ENCODE data around the gene SLC5A8. TPM values are rescaled to one million over a fixed set of nuclear protein-coding genes. Genes with fewer than 3 reads are reported as not detected.

SLC5A8 gene
- total RNA-seq, 1 donor from 2014 or later, result not detected

GRCh38 chr12:101221301-101221700 lies 11.3 kb upstream of the SLC5A8 start:
- no peaks in the 10 kb centered on the region for H3K27me3 ChIP-seq (ENCODE audit: control insufficient read depth, insufficient read depth, low read length)
- DNase-seq (ENCODE audit: low read depth), result no peak

GRCh38 chr12:101216810-101217209 lies 6.8 kb upstream of the SLC5A8 start:
- H3K4me3 ChIP-seq (ENCODE audit: low read depth, low read length), result no peak overlapping the region
- no peak for TF ChIP-seq CTCF (IDR thresholded peaks at IDR 0.05; ENCODE audit: insufficient read depth, low read length, poor library complexity, severe bottlenecking)
- DNase-seq (ENCODE audit: low read depth), result no peak
- no peaks in the 10 kb centered on the region for H3K36me3 ChIP-seq (ENCODE audit: control insufficient read depth, insufficient read depth, low read length)
- no peaks in the 10 kb centered on the region for H3K27me3 ChIP-seq (ENCODE audit: control insufficient read depth, insufficient read depth, low read length)

More at GRCh38 chr12:101221301-101221700, 11.3 kb upstream of the SLC5A8 start:
- Histone ChIP-seq H3K36me3 (ENCODE audit: control insufficient read depth, insufficient read depth, low read length) (no peaks in the 10 kb centered on the region), H3K4me3 (ENCODE audit: low read depth, low read length) (no peak overlapping the region)
- TF ChIP-seq CTCF (IDR thresholded peaks at IDR 0.05; ENCODE audit: insufficient read depth, low read length, poor library complexity, severe bottlenecking), result no peak

- no peak for DNase-seq (ENCODE audit: low read depth)
- H3K27me3 ChIP-seq (ENCODE audit: control insufficient read depth, insufficient read depth, low read length), result peaks cover 14% of the 10 kb centered on the region
- no peak for TF ChIP-seq CTCF (IDR thresholded peaks at IDR 0.05; ENCODE audit: insufficient read depth, low read length, poor library complexity, severe bottlenecking)
These were observed 2.8 kb downstream of the SLC5A8 start for GRCh38 chr12:101207086-101207780.

GRCh38 chr12:101204602-101205304 lies 5.3 kb downstream of the SLC5A8 start:
- H3K27me3 ChIP-seq (ENCODE audit: control insufficient read depth, insufficient read depth, low read length), result peaks cover 8% of the 10 kb centered on the region
- TF ChIP-seq CTCF (IDR thresholded peaks at IDR 0.05; ENCODE audit: insufficient read depth, low read length, poor library complexity, severe bottlenecking), result no peak
- DNase-seq (ENCODE audit: low read depth), result no peak
- H3K4me3 ChIP-seq (ENCODE audit: low read depth, low read length), result no peak overlapping the region
- H3K36me3 ChIP-seq (ENCODE audit: control insufficient read depth, insufficient read depth, low read length), result no peaks in the 10 kb centered on the region

More at GRCh38 chr12:101207086-101207780, 2.8 kb downstream of the SLC5A8 start:
- Histone ChIP-seq H3K36me3 (ENCODE audit: control insufficient read depth, insufficient read depth, low read length) (no peaks in the 10 kb centered on the region), H3K4me3 (ENCODE audit: low read depth, low read length) (no peak overlapping the region)

- H3K36me3 ChIP-seq (ENCODE audit: control insufficient read depth, insufficient read depth, low read length), result no peaks in the 10 kb centered on the region
- H3K4me3 ChIP-seq (ENCODE audit: low read depth, low read length), result no peak overlapping the region
- H3K27me3 ChIP-seq (ENCODE audit: control insufficient read depth, insufficient read depth, low read length), result no peaks in the 10 kb centered on the region
- TF ChIP-seq CTCF (IDR thresholded peaks at IDR 0.05; ENCODE audit: insufficient read depth, low read length, poor library complexity, severe bottlenecking), result no peak
- DNase-seq (ENCODE audit: low read depth), result no peak
These were observed 9.2 kb downstream of the SLC5A8 start for GRCh38 chr12:101200824-101201223.
